Activated naive CD4-positive, alpha-beta T cell treated with anti-CD3 and anti-CD28 coated beads, Interleukin-2, amount 50 U/mL, for 16 hours (primary cell): ENCODE data around the gene CDH4.
"Not testable (repeated sequence)": the region's sequence is repeated elsewhere in the genome, so short reads cannot be mapped to it uniquely, and the experiment has no call there.

Source experiments
- DNase-seq: peaks from one replicate; pipeline ENCODE4 v3.0.0-alpha.2; 2020

CDH4 gene

GRCh38 chr20:61945495-61945894 is 693.4 kb downstream of the CDH4 start:
- not testable (repeated sequence) for DNase-seq

GRCh38 chr20:61948056-61948455 is 696.0 kb downstream of the CDH4 start:
- not testable (repeated sequence) for DNase-seq

GRCh38 chr20:61948586-61949362 is 696.7 kb downstream of the CDH4 start:
- no peak for DNase-seq

GRCh38 chr20:61949363-61949713 is 697.3 kb downstream of the CDH4 start:
- DNase-seq = no peak

GRCh38 chr20:61949714-61950640 is 697.9 kb downstream of the CDH4 start:
- no peak for DNase-seq

- no peak for DNase-seq
These were observed 698.6 kb downstream of the CDH4 start for GRCh38 chr20:61950641-61951071.

- no peak for DNase-seq
These were observed 699.9 kb downstream of the CDH4 start for GRCh38 chr20:61951695-61952533.

- DNase-seq = no peak
These were observed 701.3 kb downstream of the CDH4 start for GRCh38 chr20:61953037-61954021.

GRCh38 chr20:61954276-61955021 is 702.4 kb downstream of the CDH4 start:
- DNase-seq = no peak

- DNase-seq = no peak
These were observed 703.8 kb downstream of the CDH4 start for GRCh38 chr20:61955668-61956395.

GRCh38 chr20:61956396-61957342 is 704.6 kb downstream of the CDH4 start:
- no peak for DNase-seq

- DNase-seq = no peak
These were observed 706.1 kb downstream of the CDH4 start for GRCh38 chr20:61957961-61958715.

- no peak for DNase-seq
These were observed 707.0 kb downstream of the CDH4 start for GRCh38 chr20:61958773-61959700.

GRCh38 chr20:61960836-61961235 is 708.8 kb downstream of the CDH4 start:
- DNase-seq = no peak

- DNase-seq = no peak
These were observed 711.1 kb downstream of the CDH4 start for GRCh38 chr20:61963149-61963548.

GRCh38 chr20:61963885-61964674 is 712.0 kb downstream of the CDH4 start:
- no peak for DNase-seq
